Suprapubic skin (tissue), 4 donors: ENCODE data around the gene MBD1. TPM values are rescaled to one million over a fixed set of nuclear protein-coding genes. Genes with fewer than 3 reads are reported as not detected.

Experiments
- DNase-seq, 2 donors: peaks; one replicate each; pipeline ENCODE4 v3.0.0-alpha.2; 2019; ENCODE audit warnings: low spot score in 2 of 2
- H3K27ac ChIP-seq: fragments of 200-600 bp; sonication (generic); one replicate; pipeline ENCODE4 v1.5.1; 2019
- H3K27me3 ChIP-seq: fragments of 200-600 bp; sonication (generic); one replicate; pipeline ENCODE4 v1.5.1; 2019
- H3K36me3 ChIP-seq: fragments of 200-600 bp; sonication (generic); one replicate; pipeline ENCODE4 v1.5.1; 2019
- H3K4me1 ChIP-seq: fragments of 200-600 bp; sonication (generic); one replicate; pipeline ENCODE4 v1.5.1; 2019
- H3K4me3 ChIP-seq: fragments of 200-600 bp; sonication (generic); one replicate; pipeline ENCODE4 v1.5.1; 2019; ENCODE audit warnings: mild to moderate bottlenecking
- H3K9me3 ChIP-seq: fragments of 200-600 bp; sonication (generic); one replicate; pipeline ENCODE4 v1.5.1; 2019
- EP300 ChIP-seq: sonication (generic); formaldehyde crosslinking; IDR thresholded peaks from one replicate; pipeline ENCODE4 v1.6.1; 2017; ENCODE audit warnings: antibody characterized with exemption
- POLR2A ChIP-seq, 2 donors: fragments of 450-650 bp; IDR thresholded peaks; one replicate each; pipeline ENCODE4 v1.6.1; 2017; ENCODE audit warnings: antibody characterized with exemption in 2 of 2, mild to moderate bottlenecking in 2 of 2, moderate library complexity in 2 of 2
- POLR2AphosphoS5 ChIP-seq, 3 donors: sonication (generic); formaldehyde crosslinking; IDR thresholded peaks; one replicate each; pipeline ENCODE4 v1.6.1; 2017; ENCODE audit warnings: antibody characterized with exemption in 3 of 3
- WGBS: methylation state at CpG from one replicate; pipeline ENCODE4 v1.1.5; 2018; 5-methylcytosine and 5-hydroxymethylcytosine counted together
- total RNA-seq, 4 donors: library from RNA; depleted of rRNA; stranded (reverse); fragments of >200 nt; gene quantifications; one replicate each; pipeline ENCODE4 v1.1.0, GENCODE V29; 2016
- TF ChIP-seq, protein P1 (sequence below), 2 donors: fragments of 200-600 bp in 1 of 2; fragments of 450-650 bp in 1 of 2; sonication (generic) in 1 of 2; IDR thresholded peaks; one replicate each; pipeline ENCODE4 v1.5.1; 2016 to 2019; ENCODE audit warnings: antibody characterized with exemption in 2 of 2, mild to moderate bottlenecking in 1 of 2, moderate library complexity in 1 of 2

MBD1 gene
- total RNA-seq, 4 donors from 2014 or later, result 107 to 145 (median 110) TPM

- WGBS, result 54% methylated on average over 5 of the region's 5 CpGs
- H3K36me3 ChIP-seq, result no peaks in the 10 kb centered on the region
- peaks cover 18% of the 10 kb centered on the region for H3K27me3 ChIP-seq
- H3K4me3 ChIP-seq, result no peak overlapping the region
- no peak overlapping the region for H3K27ac ChIP-seq
- no peaks in the 10 kb centered on the region for H3K4me1 ChIP-seq
- no peak for DNase-seq
- H3K9me3 ChIP-seq, result no peaks in the 10 kb centered on the region
- no peak for TF ChIP-seq POLR2A (IDR thresholded peaks at IDR 0.05)
- TF ChIP-seq EP300, result no peak
- TF ChIP-seq, protein P1, sequence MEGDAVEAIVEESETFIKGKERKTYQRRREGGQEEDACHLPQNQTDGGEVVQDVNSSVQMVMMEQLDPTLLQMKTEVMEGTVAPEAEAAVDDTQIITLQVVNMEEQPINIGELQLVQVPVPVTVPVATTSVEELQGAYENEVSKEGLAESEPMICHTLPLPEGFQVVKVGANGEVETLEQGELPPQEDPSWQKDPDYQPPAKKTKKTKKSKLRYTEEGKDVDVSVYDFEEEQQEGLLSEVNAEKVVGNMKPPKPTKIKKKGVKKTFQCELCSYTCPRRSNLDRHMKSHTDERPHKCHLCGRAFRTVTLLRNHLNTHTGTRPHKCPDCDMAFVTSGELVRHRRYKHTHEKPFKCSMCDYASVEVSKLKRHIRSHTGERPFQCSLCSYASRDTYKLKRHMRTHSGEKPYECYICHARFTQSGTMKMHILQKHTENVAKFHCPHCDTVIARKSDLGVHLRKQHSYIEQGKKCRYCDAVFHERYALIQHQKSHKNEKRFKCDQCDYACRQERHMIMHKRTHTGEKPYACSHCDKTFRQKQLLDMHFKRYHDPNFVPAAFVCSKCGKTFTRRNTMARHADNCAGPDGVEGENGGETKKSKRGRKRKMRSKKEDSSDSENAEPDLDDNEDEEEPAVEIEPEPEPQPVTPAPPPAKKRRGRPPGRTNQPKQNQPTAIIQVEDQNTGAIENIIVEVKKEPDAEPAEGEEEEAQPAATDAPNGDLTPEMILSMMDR (IDR thresholded peaks at IDR 0.05), result no peak
- no peak for TF ChIP-seq POLR2AphosphoS5 (IDR thresholded peaks at IDR 0.05)
These were observed 34.0 kb upstream of the MBD1 start for GRCh38 chr18:50315100-50315871.

DNA sequence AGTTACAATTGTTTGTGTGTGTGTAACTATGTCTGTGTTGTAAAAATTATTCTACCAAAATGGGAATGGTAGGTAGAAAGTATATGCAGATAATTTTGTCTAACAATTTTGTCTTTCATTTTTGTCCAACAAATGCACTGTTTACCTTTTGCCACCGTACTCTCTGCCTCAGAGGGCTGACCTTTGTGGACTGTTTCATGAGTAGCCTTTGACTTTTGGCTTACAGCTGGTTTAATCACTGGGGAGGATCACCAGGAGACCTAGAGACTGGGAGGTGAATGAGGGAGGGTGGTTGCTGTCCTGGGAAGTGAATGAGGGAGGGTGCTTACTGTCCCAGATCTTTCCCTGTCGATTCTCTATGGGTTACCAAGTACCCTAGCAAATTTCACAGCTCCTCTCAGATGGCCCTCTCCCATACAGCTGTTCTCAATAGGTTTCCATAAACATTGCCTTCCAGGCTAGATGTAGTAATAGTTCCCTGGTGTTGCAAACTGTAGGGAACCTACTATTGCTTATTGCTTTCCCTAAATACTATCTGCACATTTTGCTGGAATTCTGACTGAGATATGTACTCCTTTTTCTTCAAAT is 32.6 kb upstream of the MBD1 start:
- H3K27ac ChIP-seq, result no peak overlapping the region
- peaks cover 18% of the 10 kb centered on the region for H3K27me3 ChIP-seq
- no peaks in the 10 kb centered on the region for H3K4me1 ChIP-seq
- no peaks in the 10 kb centered on the region for H3K9me3 ChIP-seq
- no peak overlapping the region for H3K4me3 ChIP-seq
- 45% methylated on average over 2 of the region's 2 CpGs for WGBS
- DNase-seq, result no peak
- no peaks in the 10 kb centered on the region for H3K36me3 ChIP-seq
- TF ChIP-seq POLR2A (IDR thresholded peaks at IDR 0.05) (no peak), EP300 (no peak), POLR2AphosphoS5 (IDR thresholded peaks at IDR 0.05) (no peak)
- TF ChIP-seq, protein P1 (IDR thresholded peaks at IDR 0.05), result no peak

GRCh38 chr18:50313031-50313607 is 31.8 kb upstream of the MBD1 start:
- H3K27ac ChIP-seq, result no peak overlapping the region
- WGBS, result 81% methylated on average over 2 of the region's 2 CpGs

GRCh38 chr18:50312296-50313030 is 31.1 kb upstream of the MBD1 start:
- no peak overlapping the region for H3K27ac ChIP-seq
- H3K9me3 ChIP-seq, result no peaks in the 10 kb centered on the region

More at GRCh38 chr18:50313031-50313607, 31.8 kb upstream of the MBD1 start:
- H3K36me3 ChIP-seq, result no peaks in the 10 kb centered on the region
- peaks cover 18% of the 10 kb centered on the region for H3K27me3 ChIP-seq
- DNase-seq, result no peak
- no peaks in the 10 kb centered on the region for H3K9me3 ChIP-seq
- H3K4me1 ChIP-seq, result peaks cover 6% of the 10 kb centered on the region
- no peak overlapping the region for H3K4me3 ChIP-seq
- TF ChIP-seq, protein P1 (IDR thresholded peaks at IDR 0.05), result no peak

More at GRCh38 chr18:50312296-50313030, 31.1 kb upstream of the MBD1 start:
- Histone ChIP-seq H3K4me3 (no peak overlapping the region), H3K27me3 (peaks cover 18% of the 10 kb centered on the region), H3K4me1 (peaks cover 12% of the 10 kb centered on the region), H3K36me3 (no peaks in the 10 kb centered on the region)
- no peak for DNase-seq
- TF ChIP-seq POLR2AphosphoS5 (IDR thresholded peaks at IDR 0.05), result no peak
- TF ChIP-seq EP300, result no peak
- TF ChIP-seq, protein P1 (IDR thresholded peaks at IDR 0.05), result no peak
- TF ChIP-seq POLR2A (IDR thresholded peaks at IDR 0.05), result no peak
- 83% methylated on average over 7 of the region's 7 CpGs for WGBS
